ENCODE measurements around the gene RBM12.
A peak's percentile ranks its signal among the peaks of the same experiment; 100 is the strongest.

The RBM12 gene

DNA sequence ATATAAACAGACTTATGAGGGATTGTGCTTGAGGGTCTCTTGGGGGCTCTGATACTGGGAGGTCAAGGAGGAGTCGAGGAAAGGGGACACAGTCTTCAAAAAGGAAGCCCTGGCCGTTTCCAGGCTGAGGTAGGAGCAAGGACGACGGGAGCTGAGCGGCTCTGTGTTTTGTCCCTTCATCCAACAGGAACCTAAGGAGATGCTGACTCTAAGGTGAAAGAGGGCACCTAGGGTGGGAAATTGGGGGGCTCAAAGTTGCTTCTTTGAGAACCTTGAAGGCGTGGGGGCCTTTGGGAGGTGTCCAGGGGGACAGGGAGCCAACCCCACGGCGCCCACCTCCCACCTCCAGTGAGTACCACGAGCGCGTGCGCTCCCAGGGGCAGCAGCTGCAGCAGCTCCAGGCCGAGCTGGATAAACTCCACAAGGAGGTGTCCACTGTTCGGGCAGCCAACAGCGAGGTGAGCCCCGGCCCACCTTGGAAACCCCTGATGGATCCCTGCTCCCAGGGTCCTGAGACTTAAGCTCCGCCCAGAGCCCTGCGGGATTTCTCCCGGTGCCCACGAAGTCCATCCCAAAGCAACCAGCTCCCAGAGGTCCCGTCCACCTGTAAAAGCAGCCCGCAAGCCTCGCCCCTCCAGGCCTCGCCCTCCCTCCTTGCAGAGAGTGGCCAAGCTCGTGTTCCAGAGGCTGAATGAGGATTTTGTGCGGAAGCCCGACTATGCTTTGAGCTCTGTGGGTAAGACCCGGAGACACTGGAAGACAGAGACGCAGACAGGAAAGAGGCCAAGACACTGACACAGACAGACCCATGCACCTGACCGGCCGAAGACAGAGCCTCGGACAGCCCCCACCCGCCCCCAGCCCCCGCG is 46.2 kb downstream of the RBM12 start:
- no peak for DNase-seq

DNA sequence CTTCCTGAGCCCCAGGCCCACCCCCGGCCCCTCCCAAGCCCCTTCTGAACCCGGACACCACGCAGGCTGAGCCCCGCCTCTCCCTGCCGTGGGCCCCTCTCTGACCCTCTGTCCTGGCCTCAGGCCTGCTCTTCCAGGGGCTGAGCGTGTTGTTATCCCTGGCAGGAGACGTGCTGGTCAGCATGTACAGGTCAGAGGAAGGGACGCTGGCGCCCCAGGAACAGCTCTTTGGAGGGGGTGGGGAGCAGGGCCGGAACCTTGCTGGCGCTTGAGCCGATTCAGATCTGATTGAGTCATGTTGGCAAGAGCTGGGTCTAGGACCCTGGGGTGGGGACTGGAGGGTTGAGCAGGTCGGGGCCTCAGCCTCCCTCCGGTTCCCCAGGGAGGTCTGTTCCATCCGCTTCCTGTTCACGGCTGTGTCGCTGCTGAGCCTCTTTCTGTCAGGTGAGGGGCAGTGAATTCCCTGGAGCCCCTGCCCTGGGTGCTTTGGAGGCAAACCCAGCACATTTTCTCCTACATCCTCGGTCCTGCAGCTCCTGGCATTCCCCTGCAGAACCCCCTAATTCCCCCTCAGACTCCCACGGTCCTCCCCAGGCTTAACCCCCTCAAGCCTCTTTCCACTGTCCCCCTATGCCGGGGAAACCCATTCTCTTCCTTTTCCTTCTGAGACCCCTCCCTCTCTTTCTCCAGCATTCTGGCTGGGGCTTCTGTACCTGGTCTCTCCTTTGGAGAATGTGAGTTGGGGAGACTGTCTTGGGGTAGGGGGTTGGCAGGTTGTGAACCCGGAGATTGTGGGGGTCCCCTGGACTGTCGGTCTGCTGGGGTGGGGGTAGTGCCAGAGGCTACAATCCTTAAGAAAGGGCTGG is 47.1 kb downstream of the RBM12 start:
- peak; percentile 31 for DNase-seq

DNA sequence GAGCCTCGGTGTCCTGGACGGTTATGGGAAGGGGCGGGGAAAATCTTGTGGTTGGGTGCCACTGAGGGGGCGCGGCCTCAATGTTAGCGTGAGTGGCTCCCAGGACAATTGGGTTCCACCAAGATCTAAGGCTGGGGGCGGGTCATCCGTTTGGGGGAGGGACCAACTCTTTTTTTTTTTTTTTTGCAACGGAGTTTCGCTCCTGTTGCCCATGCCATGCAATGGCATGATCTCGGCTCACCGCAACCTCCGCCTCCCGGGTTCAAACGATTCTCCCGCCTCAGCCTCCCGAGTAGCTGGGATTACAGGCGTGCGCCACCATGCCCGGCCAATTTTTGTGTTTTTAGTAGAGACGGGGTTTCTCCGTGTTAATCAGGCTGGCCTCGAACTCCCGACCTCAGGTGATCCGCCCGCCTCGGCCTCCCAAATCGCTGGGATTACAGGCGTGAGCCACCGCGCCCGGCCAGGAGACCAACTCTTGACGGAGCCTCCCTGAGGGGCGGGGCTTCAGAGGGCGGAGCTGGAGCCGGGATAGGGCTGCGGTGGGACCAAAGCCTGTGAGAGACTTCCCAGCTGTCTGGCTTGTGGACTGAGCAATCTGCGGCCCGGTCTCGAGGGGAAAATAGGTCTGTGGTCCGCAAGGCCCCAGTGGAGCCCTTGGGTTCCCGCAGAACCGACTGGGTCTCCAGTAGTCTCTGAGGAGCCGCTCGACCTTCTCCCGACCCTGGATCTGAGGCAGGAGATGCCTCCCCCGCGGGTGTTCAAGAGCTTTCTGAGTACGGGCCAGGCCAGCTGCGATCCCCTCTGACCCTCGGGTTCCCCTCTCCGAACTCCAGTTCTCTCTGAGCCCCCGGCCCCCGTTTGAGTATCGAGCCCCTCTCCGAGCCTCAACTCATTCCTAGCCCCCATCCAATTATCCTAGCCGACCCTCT is 48.0 kb downstream of the RBM12 start:
- DNase-seq = peak; percentile 33

DNA sequence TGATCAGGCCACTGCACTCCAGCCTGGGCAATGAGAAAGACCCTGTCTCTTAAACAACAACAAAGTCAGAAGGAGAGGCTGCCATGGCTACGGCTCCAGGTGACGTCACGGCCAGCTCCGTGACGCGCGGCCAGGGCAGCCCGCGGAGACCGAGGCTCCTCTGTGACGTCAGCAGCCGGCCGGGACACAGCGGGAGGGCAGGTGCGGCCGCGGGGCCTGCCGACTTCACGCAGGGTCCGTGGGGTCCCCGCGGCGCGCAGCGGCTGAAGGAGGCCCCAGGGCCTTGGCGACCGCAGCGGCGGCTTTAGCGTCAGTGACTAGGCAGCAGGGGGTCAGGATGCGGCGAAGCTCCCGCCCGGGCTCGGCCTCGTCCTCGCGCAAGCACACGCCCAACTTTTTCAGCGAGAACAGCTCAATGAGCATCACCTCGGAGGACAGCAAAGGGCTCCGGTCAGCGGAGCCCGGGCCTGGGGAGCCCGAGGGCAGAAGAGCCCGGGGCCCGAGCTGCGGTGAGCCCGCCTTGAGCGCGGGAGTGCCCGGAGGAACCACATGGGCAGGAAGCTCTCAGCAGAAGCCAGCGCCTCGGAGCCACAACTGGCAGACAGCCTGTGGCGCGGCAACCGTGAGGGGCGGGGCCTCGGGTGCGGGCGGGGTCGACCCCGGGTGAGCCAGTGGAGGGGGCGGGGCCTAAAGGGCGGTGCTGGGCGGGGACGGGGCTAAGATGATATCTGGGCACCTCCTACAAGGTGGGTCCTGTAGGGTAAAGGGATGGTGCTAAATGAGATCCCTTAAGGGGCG is 48.8 kb downstream of the RBM12 start, which contains the start of gene SPAG4:
TSS of gene SPAG4 (plus strand) at position 163 of the 798 bp plus-strand sequence. CDS start at position 338, 175 bp downstream.
- peak; percentile 100 for DNase-seq

DNA sequence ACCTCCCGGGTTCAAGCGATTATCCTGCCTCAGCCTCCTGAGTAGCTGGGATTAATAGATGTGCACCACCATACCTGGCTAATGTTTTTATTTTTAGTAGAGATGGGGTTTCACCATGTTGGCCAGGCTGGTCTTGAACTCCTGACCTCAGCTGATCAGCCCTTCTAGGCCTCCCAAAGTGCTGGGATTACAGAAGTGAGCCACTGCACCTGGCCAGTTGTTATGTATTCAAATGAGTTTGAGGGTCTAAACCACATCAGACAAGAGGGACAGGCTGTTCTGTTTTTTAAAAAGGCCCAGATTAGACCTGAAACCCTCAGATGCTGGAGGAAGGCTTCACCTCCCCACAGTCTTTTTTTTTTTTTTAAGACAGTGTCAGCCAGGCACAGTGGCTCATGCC is 53.2 kb downstream of the RBM12 start:
- DNase-seq = no peak

DNA sequence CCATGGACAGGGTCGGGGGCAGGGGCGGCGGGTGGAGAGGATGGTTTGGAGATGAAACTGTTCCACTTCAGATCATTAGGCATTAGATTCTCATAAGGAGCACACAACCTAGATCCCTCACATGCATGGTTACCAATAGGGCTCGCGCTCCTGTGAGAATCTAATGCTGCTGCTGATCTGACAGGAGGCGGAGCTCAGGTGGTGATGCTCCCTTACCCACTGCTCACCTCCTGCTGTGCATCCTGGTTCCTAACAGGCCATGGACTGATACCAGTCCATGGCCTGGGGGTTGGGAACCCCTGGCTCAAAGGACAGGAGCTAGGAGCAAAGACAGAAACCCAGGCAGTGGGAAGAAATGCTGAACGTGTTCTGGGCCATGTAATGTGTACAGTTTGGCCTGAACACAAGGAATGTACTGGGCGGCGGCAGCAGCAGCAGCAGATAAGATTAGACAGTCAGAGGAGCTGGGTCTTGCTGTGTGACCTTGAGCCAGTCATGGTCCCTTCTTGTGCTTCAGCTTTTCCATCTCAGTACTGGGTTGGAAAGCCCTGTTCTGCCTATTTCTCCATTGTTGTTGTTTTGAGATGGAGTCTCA is 53.8 kb downstream of the RBM12 start:
- no peak for DNase-seq

DNA sequence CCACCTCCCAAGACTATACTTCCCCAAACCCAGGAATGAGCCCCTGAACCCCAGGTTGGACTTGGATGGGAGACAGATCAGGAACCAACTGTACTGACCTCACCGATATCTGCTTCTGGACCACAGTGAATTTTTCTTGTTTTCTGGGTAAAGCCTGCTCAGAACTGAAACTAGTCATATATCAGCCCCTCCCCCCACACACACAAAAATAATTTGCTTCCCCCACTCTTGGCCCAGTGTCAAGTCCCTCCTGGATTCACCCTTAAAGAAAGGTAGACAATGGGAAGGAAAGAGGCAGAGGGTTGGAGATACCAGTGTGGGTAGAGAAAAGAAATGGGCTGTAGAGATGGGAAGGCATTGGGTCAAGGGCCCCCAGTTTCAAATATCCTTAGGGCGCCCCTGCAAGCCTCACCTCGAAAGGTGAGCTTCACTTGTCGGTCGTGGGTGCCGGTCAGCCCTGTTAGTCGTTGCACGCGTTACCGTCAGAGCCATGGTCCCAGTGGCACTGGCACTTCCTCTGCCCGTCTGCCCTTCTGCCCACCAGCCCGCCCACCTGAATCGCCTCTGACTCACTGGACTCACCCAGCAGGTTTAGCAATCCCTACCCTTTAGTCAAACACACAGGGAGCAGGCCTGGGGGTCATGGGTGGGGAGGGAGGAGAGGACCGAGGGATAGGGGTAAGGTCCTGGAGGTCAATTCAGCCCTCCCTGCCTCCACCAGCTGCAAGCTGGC is 57.5 kb downstream of the RBM12 start:
- no peak for DNase-seq

DNA sequence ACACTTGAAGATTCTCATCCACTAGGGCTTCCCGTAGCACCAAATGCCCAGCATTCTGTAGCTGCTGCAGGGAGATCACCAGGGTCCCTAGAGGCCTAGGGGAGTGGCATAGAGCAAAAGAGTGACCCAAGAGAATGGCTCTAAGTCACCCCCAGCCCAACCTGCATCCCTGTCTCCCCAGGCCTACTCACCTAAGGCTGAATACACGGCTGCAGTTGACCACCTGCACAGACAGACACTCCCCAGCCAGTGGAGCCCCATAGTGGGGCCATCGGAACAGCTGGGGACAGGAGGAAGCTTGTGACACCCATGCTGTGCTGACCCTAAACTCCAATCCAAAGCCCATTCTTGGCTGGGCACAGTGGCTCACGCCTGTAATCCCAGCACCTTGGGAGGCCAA is 58.6 kb downstream of the RBM12 start:
- no peak for DNase-seq

DNA sequence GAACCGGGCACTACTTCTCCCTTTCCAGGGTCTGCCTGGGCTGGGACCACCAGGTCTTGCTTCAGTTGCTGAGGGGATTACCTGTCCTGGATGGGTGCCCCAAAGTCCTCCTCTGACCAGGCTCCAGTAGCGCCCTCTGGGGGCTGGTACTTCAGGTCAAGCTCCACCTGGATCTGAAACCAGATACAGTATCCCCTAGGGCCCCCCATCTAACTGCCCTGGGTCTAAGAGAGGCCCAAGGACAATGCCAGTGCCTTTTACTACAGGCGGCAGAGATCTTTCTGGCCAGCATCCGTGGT is 60.3 kb downstream of the RBM12 start:
- no peak for DNase-seq

DNA sequence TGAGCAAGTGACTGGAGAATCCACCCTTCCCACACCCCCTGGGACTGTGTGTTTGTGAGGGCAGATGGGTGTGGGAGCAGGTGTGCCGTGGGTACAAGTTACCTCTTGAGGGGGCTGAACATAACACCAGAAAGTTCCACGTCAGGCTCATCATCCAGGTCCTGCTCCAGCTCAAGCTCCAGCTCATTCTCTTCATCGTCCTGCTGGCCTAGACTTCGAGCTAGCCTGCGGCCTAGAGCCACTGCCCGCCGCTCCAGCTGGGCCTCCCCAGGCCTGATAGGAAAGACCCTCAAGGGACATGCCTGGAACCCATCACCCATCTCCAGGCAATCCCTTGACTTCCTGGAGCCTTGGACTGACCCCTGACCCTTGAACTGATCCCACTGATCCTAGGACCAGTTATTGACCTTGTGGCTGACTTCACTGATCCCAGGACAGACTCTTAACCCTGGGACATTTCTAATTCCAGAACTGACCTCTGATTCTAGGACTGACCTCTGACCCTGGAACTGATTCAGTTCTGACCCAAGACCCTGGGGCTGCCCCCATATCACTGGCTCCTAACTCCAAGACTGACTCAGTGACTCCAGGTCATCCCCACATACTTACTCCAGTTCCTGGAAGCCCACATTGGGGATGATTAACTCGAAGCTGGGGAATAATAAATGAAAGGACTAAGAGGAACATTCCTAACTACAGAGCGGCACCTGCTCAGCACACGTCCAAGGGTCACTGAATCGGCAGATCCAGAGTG is 60.8 kb downstream of the RBM12 start:
- DNase-seq = no peak

DNA sequence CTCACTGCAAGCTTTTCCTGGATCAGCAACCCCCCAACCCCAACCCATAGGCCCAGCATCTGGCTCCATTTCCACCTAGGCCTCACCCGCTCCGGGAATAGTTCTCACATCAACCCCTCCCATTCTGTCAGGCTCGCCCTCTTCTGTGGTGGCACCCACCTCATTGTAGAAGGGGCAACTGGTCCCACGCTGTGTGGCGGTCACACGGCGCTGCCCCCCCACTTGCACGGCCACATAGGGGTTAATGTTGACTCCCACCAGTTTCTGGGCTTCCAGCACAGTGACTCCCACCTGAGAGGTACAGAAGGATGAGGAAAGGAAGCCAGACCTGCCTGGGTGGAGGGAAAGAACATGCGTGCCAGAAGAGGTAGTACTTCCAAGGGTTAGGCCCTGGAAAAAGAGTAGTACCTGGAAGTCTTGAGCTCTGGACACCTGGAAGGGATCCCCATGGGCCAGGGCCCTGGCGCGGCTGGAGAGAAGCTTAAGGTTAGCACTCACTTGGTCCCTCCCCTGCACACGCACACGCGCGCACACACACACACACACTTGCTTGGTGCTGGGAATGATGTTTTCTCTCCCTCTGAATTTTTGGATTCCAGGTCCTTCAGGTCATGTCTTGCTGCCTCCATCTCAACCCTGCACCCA is 61.7 kb downstream of the RBM12 start:
- no peak for DNase-seq

DNA sequence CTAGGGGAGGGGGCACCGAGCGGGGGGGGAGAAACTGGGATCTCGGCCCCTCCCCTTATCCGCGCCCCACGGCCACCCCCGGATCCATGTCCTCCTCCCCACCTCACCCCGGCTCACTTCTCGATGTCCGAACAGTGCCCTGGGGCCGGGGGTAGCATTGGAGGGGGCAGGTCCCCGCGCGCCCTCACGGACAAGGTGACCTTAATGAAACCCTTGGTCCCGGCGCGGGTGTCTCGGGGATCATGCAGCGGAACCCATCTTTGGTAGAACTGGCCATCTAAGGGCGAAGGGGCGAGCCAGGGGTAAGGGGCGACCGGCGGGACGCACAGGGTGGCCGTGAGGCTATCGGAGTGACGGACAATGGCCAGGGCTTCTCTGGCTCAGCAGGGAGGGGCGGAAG is 62.7 kb downstream of the RBM12 start:
- no peak for DNase-seq

DNA sequence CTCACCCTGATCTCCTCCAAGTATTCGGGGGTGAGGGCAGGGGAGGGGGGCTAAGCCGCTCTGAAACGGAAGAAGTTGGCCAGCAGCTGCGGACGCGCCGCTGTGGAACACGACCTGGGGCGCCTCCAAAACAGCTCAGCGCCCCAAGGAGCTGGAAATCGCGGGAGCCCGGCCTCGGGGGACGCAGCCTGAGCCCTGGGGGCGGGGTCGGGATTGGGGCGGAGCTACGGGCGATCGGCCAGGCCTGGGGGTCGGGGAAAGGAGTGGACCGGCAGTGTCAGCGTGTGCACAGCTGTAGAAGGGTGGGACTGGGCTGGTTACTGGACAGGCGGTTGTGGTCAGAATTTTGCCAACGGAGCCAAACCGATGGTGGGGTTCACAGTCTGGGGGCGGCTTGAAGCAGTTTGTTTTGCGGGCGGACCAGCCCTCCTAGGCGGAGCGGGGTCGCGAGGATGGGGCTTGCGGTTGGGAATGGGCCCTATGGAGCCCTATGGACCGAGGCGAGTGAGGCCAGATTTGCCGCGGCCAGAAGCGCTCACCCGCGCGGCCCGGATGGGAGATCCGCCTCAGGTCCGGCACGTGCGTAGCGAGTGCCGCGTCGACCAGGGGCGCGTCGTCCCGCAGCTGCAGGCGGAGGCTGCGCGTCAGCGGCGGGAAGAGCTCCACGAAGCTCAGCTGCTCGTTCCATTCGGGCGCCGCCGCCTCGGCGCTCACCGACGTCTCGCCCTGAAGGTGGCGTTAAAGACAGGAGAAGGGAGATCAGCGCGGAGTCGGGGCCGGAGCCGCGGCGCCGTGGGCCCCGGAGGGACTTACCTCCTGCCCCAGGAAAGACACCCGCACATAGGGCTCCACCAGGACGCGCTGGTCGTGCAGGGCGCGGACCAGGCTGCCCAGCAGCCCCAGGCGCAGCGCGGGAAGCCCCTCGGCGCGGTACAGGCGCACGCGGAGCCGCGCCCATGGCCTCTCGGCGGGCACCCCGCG is 63.4 kb downstream of the RBM12 start:
- peak; percentile 68 for DNase-seq

DNA sequence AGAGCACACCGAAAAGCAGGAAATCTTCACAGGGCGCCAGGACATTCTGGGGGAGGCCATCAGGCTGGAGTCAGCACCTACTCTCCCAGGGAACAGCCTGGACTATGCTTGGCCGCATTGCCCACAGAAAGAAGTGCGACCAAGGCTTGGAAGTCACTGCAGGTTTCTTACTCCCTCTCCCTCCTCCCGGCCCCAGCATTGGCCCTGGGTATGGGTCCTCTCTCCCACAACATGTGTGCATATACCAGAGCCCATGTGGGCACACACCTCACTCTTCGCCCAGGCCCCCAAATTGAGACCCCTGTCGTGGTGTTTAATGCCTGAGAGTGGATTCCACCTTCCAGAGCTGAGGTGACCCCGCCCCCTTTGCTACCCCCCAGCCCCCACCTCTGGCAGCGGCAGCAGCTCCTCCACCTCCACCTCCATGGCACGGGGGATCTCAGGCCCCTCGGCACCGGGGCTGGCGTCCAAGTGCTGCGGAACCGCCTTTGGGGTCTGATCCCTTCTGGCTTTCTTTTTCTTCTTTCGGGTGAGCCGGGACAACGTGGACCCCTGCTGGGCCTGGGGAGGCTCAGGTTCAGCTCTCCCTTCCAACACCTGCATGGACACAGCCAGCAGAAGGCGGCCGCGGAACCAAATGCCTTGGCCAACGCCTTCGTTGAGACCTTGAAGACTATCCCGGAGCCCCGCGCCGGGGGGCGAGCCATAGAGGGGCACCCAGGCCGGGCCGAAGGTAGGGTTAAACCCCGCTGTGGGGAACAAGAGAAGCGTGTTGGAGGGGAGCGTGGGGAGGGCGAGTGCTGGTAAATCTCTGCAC is 64.3 kb downstream of the RBM12 start:
- no peak for DNase-seq

DNA sequence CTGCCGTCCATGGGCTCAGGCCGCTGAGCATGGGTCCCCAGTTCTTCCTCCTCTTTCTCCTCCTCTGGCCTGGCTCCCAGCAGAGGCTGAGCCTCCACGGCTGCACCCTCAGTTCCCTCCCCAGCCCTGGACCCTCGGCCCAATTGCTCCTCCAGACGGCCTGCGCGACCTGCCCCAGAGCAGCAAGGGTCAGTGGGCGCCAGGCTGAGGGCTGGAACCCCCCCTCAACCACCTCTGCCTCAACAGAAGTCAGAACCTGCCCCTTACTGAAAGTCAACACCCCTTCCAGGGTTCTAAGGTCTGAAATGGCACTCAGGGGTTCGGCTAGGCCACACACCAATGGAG is 65.0 kb downstream of the RBM12 start:
- DNase-seq = no peak
